TTC549 (cell line): ENCODE data around the gene CIITA.

Experiments
- FAIRE-seq: peaks from 2 replicates; lab custom pipeline; 2012; peaks lifted over from hg19 to GRCh38; lab: Jason Lieb, UNC

CIITA gene

GRCh38 chr16:10981697-10982216 is 104.8 kb downstream of the CIITA start:
- no peak for FAIRE-seq

- FAIRE-seq = no peak
Observed at GRCh38 chr16:10982465-10983150, 105.6 kb downstream of the CIITA start.

- no peak for FAIRE-seq
Observed at GRCh38 chr16:10983159-10983558, 106.2 kb downstream of the CIITA start.

- no peak for FAIRE-seq
Observed at GRCh38 chr16:10984509-10984908, 107.5 kb downstream of the CIITA start.
